ENCODE data around the gene ADCY1.

The ADCY1 gene

DNA sequence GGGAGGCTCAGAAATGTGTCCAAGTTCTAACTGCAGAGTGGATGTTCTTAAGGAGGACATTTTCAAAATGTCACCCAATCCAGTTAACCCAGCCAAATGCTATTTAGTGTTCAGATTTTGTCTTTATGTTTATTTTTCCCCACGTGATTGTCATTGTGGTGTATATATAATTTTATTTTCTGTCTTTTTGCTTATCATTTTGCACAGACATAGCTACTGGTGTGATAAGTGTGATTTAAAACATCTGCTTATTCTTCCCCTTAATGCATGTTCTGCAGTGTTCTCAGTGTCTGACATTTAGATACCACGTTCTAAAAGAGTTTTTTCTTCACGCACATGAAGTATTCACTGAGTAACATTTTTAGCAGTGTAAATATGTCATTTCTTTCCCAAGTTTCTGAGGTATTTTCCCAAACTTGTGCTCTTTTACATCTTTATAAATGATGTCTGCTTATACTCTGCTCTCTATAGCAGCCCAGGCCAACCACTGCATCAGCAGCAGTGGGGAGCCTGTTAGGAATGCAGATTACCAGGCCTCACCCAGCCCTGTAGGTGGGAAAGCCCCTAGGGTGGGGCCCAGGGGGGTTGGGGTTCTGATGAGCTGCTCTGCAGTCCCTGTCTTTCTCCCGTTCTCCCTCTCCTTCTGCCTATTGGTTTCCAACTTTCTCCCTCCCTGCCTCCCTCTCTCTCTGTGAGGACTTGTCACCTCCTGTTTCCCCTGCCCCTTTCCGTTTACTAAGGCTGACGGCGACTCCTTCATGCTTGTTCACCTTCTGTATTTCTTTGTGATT, 20.8 kb downstream of the ADCY1 start:
- DNase-seq = no peak

DNA sequence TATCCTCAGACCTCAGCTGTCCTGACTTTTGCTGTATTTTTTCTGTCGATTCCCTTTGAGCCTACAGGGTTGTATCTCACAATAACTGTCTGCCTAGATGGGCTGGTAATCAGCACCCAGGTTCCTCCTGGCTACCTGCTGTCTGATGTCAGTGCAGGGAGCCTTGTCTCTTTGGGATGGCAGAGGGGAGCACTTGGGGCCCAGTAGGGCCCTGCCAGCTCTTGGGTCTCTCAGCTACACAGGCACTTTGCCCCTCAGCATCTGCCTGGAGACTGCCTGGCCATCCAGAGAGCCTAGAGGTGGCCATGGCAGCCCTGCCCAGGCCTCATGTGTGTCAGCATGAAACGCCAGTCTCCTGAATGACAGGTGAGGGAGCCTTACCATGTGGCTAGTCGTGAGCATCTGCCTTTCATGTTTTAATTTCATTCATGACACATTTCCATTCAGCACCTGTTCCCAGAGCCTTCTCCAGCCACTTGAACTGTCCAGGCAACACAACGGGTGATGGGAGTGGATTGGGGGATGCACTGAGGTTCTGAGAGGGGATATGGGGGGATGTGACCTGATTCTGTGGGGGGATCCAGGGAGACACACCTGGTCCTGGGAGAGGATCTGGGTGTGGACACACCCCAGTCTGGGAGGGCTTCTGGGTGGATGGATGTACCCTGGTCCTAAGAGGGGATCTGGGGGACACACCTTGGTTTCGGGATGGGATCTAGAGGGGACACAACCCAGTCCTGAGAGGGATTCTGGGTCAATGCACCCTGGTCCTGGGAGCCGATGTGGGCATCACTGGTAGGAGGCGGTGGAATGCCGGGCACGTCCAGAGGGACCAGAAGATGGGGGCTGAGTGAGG, 21.9 kb downstream of the ADCY1 start:
- no peak for DNase-seq

DNA sequence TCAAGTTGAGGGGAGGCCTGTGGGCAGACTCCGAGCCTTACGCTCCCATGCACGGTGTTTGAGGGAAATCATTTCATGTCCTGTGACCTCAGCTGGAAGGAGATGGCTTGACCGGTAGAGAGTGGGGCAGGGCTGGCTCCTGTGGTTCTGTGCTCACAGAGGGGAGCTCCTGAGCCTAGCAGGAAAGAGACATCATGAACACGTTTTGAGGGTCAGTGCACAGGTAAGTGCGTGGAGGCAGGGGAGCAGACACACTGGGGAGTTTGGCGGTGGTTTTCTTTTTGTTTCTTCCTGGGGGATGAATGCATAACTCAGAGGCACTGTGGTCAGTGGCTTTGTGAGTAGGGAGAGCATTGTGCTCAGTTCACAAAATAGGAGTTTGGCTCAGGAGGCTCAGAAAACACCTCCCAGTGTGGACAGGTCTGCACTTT, 22.5 kb downstream of the ADCY1 start:
- no peak for DNase-seq

DNA sequence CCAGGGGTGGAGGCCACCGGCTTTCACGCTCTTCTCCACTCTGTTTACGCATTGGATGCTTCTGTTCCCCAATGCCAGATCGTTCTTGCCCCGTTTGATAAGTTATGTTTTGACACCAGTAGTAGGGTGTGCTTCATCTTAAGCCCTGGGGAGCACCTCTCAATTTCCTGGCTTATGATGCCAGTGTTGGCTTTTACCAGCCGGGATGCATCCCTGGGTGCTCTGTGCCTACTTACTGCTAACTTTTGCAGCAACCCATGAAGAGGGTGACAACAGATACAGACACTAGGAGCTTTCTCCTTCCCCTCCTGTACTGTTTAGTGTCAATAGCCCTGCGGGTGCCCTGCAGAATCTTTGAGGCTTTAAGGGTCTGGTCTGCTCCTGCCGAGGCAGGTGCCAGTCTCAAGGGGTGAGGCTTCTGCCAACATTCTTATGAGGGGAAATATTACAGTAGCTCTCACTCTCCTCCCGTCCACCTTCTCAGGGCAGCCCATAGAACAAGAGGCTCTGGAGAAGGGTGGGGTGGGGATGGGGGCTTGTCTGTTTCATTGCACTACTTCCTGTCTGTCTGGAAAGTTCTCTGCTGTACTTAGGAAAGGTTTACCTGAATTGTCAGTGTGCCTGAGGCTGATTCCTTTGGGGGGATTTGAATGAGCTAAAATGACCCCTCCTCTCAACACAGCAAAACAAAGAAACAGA, 23.3 kb downstream of the ADCY1 start:
- DNase-seq = no peak

DNA sequence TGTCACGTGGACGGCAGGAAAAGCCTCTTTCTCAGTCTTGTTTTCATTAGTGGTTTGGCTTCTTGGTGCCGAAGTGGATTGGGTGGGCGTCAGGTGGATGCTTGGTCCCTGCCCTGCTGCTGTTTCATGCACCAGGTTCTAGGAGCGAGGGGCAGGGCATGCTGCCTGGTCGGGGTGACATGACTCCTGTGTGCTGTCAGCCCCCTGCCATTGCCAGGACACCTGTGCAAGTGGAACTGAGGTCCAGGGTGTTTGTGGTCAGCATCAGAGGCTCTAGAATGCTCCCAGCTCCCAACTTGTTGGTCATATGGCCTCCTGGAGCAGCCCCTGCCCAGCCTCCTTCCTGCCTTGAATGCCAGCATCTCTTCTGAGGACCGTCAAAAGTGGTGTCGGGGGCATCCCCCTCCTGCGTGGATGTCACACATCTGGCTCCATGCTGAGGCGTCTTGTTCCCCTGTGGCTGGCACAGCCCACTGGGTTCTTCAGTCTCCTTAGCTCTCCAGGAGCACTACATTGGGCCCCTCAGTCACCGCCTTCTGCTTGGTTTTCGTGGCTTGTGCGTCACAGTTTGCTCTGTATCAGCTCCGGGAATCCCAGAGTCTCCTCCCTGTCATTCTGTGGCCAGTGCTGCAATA, 24.8 kb downstream of the ADCY1 start:
- DNase-seq = no peak

DNA sequence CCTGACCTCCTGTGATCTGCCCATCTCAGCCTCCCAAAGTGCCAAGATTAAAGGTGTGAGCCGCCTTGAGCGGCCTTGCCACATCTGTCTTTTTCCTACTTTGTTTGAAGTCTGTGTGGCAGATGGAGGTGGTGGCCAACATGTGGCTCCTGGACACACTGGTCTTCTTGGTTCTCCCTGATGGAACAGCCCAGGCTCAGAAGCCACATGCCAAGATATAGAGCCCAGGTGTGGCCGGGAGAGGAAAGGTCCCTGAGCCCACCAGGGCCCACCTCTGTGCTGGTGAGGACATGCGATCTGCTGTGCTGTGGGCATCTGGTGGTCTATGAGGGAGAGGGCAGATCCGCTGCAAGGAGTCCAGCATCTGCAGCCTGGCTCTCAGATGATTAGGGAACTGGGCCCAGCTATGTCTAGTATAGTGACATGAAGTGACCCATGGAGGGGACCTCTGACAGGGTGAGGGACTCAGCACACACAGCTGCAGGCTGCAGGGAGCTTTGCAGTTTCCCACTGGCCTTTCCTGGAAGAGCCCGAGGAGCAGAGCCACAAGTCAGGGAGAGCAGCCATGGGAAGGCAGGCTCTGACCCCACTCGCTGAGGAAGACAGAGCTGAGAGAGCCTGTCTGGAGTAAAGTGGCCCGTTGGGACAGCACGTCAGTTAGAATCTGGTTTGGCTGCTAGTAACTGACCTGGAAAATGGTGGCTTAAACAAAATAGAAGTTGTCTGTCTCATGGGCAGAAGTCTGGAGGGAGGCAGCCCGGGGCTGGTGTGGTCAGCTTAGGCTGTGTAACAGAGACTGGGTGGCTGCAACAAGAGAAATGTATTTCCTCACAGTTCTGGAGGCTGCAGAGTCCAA, 25.9 kb downstream of the ADCY1 start:
- DNase-seq = no peak

DNA sequence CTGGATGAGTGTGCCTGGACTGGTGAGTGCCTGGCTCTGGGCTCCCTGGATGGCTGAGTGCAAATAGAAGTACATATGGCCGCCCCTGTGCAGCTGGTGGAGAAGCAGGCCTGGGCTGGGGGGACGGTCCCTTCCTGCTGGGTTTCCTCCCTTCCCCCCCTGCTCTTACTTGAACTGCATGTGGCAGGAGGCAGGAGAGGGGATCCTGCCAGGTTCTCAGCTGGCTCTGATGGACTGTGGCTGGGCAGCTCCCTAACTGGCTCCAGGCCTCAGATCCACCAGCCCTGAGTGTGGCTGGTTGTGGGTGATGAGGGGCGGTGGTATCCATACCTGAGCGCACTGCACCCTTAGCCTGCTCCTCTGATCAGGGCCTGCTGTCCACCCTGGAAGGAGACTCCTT, 26.9 kb downstream of the ADCY1 start:
- no peak for DNase-seq

DNA sequence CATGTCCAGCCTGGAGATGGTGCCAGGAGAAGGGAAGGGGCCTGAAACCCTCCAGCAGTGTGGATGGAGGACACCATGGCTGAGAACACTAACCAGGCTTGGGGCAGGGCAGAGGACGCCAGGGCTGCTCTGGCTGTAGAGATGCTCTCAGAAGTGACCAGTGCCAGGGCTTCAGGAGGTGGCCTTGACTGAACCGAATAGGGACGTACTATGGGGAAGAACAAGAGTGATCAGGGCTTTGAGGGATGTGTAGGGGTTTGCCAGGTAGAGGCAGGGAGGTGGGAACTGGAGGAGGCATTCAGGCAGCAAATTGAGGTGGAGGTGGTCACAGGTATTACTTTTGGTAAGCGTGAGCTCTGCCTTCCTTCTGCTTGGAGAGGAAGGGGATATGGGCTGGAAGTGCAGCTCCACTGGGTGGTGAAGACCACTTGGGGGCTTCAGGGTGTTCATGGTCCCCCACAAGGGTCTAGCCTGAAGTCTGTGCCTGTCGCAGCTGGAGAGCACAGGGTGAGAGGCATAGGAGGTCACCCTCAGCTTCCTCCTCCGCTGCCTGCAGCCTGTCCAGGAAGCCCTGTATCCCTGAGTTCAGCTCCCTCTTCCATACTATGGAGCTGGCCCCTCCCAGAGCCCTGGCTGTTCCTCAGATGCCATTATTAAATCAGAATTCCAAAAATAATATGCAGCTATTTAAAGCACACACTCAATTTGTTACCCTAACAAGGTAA, 27.8 kb downstream of the ADCY1 start:
- no peak for DNase-seq

DNA sequence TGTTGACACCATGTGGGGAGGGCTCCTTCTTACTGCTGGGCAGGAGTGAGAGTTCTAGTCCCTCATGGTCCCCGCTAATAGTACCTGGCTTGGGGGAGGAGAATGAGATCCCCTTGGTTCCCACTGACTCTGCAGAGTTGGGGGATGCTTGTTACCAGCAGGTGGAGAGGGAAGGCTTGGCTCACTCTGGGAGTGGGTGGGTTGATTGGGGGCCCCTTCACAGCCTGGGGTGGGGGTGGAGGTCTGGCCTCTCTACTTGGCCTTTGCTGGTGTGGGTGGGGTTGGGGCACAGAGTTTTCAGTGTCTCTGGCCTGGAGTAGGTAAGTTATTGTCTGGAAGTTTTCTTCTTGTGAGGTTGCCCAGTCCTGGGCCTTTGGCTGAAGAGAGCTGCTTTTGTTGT, 31.9 kb downstream of the ADCY1 start:
- DNase-seq = no peak

DNA sequence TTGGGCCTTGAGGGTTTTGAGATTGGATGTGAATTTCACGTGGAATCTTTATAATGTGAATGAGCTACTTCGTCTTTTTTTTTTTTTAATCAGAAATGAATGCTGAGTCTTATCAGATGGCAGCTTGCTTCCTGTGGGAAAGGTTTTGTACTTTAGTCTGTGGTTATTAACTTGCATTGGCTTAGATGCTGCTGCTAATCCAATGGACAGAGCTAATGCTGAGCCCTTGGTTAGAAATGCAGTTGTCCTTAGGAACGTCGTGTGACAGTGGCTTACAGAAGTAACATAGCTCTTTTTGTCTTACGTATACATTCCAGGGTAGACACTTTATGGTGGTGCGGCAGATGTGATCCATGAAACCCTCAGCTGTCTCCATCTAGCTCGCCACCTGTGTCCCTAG, 32.8 kb downstream of the ADCY1 start:
- no peak for DNase-seq

DNA sequence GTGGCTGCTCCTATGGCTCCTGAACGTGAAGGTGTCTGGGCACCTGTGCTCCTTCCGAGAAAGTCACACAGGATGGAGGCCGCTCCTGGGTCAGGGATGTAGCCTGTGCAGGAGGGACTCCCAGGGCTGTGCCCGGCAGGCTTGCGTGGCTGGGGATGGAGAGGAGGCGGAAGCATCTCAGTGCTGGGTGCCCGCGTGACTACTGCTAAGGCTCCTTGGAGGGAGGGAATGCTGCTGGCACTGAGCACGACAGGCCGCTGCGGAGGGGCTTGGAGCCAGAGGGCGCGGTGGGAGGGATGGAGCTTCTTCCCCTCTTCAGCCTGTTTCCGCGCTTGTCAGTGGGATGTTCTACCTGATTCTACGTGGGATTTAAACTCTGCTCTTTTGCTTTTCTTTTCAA, 35.0 kb downstream of the ADCY1 start:
- no peak for DNase-seq

DNA sequence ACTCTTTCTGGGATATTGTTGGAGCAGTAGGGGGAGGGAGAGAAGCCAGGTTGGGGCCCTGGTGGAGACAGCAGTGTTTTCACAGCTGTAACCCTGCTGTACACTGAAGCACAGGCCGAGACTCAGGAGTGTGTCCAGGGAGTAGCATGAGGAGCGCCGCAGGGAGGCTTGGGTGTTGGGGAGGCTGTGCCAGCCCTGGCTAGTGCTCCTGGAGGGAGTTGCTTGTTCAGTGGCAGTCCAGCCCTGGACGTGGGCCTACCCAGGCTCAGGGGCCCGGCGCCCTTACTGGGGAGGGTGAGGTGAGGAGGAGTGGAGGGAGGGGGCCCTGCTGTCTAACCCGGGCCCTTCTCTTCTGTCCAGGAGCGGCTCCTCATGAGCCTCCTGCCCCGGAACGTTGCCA, 35.9 kb downstream of the ADCY1 start:
- DNase-seq = no peak

DNA sequence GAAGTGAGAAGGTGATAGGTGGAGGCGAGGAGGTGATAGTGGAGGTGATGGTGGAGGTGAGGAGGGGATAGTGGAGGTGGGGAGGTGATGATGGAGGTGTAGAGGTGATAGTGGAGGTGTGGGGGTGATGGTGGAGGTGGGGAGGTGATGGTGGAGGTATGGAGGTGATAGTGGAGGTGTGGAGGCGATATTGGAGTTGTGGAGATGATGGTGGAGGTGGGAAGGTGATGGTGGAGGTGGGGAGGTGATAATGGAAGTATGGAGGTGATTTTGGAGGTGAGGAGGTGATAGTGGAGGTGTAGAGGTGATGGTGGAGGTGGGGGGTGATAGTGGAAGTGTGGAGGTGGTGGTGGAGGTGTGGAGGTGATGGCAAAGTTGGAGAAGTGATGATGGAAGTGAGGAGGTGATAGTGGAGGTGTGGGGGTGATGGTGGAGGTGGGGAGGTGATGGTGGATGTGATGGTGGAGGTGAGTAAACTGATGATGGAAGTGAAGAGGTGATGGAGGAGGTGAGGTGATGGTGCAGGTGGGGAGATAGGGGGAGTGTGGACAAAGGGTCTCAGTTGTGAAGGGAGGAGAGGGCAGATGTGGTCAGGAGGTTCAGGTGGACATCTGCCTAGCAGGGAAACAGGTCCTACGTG, 36.6 kb downstream of the ADCY1 start:
- DNase-seq = no peak

DNA sequence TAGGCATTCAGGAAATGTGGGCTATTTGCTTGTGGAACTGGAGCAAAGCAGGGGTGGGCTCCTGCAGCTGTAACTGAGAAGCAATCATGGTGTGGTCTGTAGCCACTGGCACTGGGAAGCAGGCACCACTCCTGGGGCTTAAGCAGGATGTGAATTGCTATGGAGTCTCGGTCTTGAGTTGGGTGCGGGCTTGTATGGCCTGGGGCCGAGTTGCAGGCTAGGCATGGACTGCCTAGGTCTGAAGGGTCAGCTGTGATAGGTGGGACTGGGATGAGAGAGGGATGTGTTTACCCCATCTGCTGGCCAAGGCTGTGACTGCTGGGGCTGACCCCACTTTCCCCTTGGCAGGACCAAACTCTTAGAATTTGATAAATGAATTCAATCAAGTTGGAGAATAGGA, 43.0 kb downstream of the ADCY1 start:
- DNase-seq = no peak

DNA sequence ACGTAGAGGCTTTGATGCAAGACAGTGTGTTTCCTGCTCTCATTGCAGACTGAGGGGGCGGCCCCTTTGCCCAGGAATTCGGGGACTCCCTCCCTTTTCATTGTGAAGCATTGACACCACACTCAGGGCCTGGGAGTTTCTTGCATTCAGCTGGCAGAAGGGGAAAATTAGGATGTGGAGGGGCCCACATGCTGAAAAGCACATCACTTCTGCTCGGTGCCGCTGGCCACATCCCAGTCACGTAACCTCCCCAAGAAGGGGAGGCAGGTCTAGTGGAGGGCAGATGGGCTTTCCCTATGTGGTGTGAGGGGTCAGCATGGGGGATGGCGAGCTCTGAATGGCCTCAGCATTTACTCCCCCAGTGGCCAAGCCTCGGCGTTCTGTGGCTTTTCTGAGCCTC, 47.9 kb downstream of the ADCY1 start:
- DNase-seq = no peak

DNA sequence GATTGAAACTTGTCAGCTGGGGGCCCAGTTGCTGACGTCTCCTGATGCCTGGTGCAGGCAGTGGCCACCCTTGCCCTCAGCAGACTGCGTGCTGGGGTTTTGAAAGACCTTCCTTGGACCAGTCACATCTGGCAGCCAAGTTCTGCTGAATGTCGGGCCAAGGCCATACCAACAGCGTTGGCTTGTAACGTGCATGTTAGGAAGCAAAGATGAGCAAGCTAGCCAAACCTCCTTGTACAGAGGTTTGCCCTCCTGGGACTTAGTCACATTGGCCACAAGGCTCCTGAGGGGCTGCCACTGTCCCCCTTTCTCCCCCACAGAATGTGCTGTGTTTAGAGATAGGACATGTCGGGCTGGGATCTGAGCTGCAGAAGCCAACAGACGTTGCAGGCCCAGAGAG, 49.0 kb downstream of the ADCY1 start:
- no peak for DNase-seq

DNA sequence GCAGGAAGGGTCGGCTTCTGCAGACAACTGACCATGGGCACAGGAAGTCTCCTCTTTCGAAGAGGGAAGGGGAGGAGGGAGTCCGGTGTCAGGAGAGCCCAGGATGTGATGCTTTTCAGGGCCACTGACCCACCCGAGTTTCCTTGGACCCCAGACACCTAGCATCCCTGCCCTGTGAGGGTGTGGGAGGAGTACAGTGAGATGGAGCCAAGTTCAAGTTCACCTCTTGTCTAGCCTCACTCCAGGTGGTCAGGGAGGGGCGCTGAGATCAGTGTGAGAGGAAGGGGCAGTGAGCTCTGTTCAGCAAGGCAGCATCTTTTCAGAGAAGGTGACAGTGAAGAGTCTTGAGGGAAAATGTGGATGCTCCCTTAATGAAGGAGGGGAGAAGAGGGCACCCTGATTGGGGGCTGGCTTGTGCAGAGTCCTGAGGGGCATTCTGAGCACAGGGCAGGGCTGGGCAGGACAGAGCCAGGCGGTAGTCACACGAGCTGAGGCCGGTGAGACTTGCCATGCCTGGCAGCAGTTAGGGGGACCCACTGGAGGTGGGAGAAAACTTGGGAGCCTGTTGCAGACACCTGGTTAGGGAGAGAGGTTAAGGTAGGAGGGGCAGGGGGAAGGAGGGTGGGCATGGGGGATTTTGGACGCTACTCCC, 49.7 kb downstream of the ADCY1 start:
- no peak for DNase-seq

DNA sequence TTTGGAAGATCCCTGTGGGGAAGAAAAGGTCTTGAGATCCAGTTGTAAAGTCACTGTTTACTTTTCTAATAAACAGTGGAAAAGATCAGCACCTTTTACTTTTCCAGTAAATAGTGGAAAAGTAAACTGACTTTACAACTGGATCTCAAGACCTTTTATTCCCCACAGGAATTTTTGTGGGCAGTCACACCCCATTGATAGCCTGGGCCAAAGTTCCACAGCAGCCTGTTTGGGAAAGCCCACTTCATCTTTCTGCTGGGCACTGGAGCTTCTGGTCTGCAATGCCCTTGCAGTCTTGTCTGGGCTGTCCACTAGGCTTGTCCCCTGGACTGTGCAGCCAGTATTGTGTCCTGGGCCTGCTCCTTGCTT, 50.2 kb downstream of the ADCY1 start:
- DNase-seq = no peak

DNA sequence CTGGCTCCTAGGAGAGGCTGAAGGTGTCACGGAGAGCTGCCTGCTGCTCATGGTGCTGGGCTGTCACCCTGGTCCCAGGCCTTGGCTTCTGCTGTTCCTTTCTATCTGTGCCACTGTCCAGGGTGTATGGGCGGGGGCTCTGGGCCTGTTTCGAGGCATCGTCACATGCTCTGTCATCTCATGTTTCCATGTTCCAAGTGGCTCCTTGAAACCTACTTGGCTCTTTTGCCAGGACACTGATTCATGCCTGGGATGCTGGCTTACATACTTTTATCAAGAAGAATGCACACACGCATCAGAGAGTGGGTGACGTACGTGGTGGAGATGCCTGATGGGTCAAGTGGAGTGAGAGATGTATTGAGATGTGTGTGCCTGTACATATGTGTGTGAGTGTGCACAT, 50.9 kb downstream of the ADCY1 start:
- DNase-seq = no peak

DNA sequence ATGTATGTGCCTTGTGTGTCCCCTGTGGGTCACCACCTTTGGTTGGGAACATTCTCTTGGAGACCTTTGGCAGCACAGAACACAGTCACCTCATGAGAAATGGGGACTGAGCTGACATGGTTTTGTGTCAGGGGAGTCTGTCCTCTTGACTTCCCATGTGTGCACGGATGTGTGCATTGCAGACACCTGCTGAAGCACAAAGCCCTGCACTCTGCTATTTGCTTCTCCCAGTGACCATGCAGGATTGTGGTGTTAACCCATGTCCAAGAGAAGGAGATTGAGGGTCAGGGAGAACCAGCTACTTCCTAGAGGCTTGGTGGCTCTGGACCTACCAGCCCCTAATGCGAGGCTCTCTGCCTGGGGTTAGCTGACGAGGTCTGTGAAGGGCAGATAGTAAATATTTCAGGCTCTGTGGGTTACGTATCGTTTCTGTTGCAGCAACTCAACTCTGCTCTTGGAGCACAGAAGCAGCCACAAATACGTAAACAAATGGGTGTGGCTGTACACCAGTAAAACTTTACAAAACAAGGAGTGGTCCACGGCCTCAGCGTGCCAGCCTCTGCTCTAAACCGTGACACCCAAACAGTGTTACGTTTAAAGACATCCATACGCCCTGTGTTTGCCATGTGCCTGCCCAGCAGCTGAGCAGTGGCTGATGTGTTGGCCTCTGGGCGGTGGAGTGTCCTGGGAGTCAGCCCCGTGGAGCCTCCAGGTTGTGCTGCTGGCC, 51.7 kb downstream of the ADCY1 start:
- peak; percentile 47 for DNase-seq

Data from OCI-M1 (cell line).